ENCODE measurements around the gene MRE11. TPM values are rescaled to one million over a fixed set of nuclear protein-coding genes. Genes with fewer than 3 reads are reported as not detected.

MRE11 gene
- polyA plus RNA-seq, 1 of the 3 experiments (the other 2 are of a cell fraction): 2.8 TPM

- no peak for TF ChIP-seq IRF3 (IDR thresholded peaks at IDR 0.05; ENCODE audit: low read depth, low read length)
- TF ChIP-seq CHD2 (IDR thresholded peaks at IDR 0.05; ENCODE audit: low read length, partially characterized antibody): no peak
- no peak for TF ChIP-seq GABPA (IDR thresholded peaks at IDR 0.05; ENCODE audit: low read depth)
- no peak for TF ChIP-seq CTCF (IDR thresholded peaks at IDR 0.05)
- TF ChIP-seq FOXM1 (IDR thresholded peaks at IDR 0.05; ENCODE audit: low read depth): no peak
These were observed 45.8 kb upstream of the MRE11 start (continued) for GRCh38 chr11:94539420-94539819.

GRCh38 chr11:94537031-94537600, 43.5 kb upstream of the MRE11 start:
- Histone ChIP-seq H3K9me3 (no peaks in the 10 kb centered on the region), H3K79me2 (ENCODE audit: insufficient read depth) (no peaks in the 10 kb centered on the region), H3K27ac (ENCODE audit: low read depth in 2 of 2, low read length in 1 of 2) (no peak overlapping the region), H3K9ac (no peak overlapping the region), H3F3A (replicated peaks; ENCODE audit: insufficient read depth) (no peaks in the 10 kb centered on the region), H3K27me3 (ENCODE audit: insufficient read depth) (no peaks in the 10 kb centered on the region), H3K4me3 (ENCODE audit: low read depth in 2 of 2, low read length in 1 of 2) (no peak overlapping the region), H3K4me2 (no peak overlapping the region), H3K9me2 (no peaks in the 10 kb centered on the region), H3K36me3 (replicated peaks in 1 of 2; ENCODE audit: control insufficient read depth in 1 of 2, insufficient read depth in 2 of 2, low read length in 1 of 2) (no peaks in the 10 kb centered on the region), H3K4me1 (ENCODE audit: control insufficient read depth in 1 of 2, insufficient read depth in 2 of 2, low read depth in 1 of 2, low read length in 1 of 2) (no peaks in the 10 kb centered on the region), H4K20me1 (ENCODE audit: insufficient read depth) (no peaks in the 10 kb centered on the region), H2AFZ (ENCODE audit: low read depth) (no peak overlapping the region)
- no peak for DNase-seq
- no peak for TF ChIP-seq RFX5 (IDR thresholded peaks at IDR 0.05; ENCODE audit: low read length)
- no peak for TF ChIP-seq SIN3A (IDR thresholded peaks at IDR 0.05; ENCODE audit: borderline replicate concordance, low read depth, low read length)
- TF ChIP-seq PBX3 (IDR thresholded peaks at IDR 0.05): no peak
- TF ChIP-seq MEF2A (IDR thresholded peaks at IDR 0.05; ENCODE audit: borderline replicate concordance, low read depth): no peak
- TF ChIP-seq YY1 (IDR thresholded peaks at IDR 0.05; ENCODE audit: low read depth): no peak
- CTCF ChIA-PET: interaction anchor here (1.5 to 2.7 kb wide), 2 partner anchors 11 to 17 kb away, joined by 3 to 8 read pairs; no protein-coding TSS in a partner anchor
- POLR2A ChIA-PET: no interaction called here
- 44% methylated on average over 3 of the region's 3 CpGs for WGBS (ENCODE audit: low lambda C conversion rate)

- ChIA-PET POLR2A (no interaction called here), CTCF (interaction anchor here (1.5 to 2.7 kb wide), 2 partner anchors 11 to 17 kb away, joined by 3 to 8 read pairs; no protein-coding TSS in a partner anchor)
- Histone ChIP-seq H3K4me1 (ENCODE audit: control insufficient read depth in 1 of 2, insufficient read depth in 2 of 2, low read depth in 1 of 2, low read length in 1 of 2) (no peaks in the 10 kb centered on the region), H3K4me2 (no peak overlapping the region), H2AFZ (ENCODE audit: low read depth) (no peak overlapping the region), H3K9me2 (no peaks in the 10 kb centered on the region), H3K79me2 (ENCODE audit: insufficient read depth) (no peaks in the 10 kb centered on the region), H3K4me3 (ENCODE audit: low read depth in 2 of 2, low read length in 1 of 2) (no peak overlapping the region), H3K27me3 (ENCODE audit: insufficient read depth) (no peaks in the 10 kb centered on the region), H4K20me1 (ENCODE audit: insufficient read depth) (no peaks in the 10 kb centered on the region), H3F3A (replicated peaks; ENCODE audit: insufficient read depth) (no peaks in the 10 kb centered on the region), H3K36me3 (replicated peaks in 1 of 2; ENCODE audit: control insufficient read depth in 1 of 2, insufficient read depth in 2 of 2, low read length in 1 of 2) (no peaks in the 10 kb centered on the region), H3K27ac (ENCODE audit: low read depth in 2 of 2, low read length in 1 of 2) (no peak overlapping the region), H3K9me3 (no peaks in the 10 kb centered on the region), H3K9ac (no peak overlapping the region)
- DNase-seq: no peak
- TF ChIP-seq ZBTB33 (IDR thresholded peaks at IDR 0.05; ENCODE audit: borderline replicate concordance, low read depth) (no peak), RAD21 (IDR thresholded peaks at IDR 0.05; ENCODE audit: low read length) (no peak), RFX5 (IDR thresholded peaks at IDR 0.05; ENCODE audit: low read length) (no peak), EZH2phosphoT487 (IDR thresholded peaks at IDR 0.05; ENCODE audit: borderline replicate concordance, low read depth) (no peak), ELF1 (IDR thresholded peaks at IDR 0.05) (no peak), GATA2 (CRISPR knock-in tag; IDR thresholded peaks at IDR 0.05) (no peak), GABPA (IDR thresholded peaks at IDR 0.05; ENCODE audit: low read depth) (no peak), EP300 (IDR thresholded peaks at IDR 0.05; ENCODE audit: borderline replicate concordance in 1 of 2, low read depth in 1 of 2, low read length in 1 of 2) (no peak), SIN3A (IDR thresholded peaks at IDR 0.05; ENCODE audit: borderline replicate concordance, low read depth, low read length) (no peak), USF2 (IDR thresholded peaks at IDR 0.05; ENCODE audit: borderline replicate concordance, low read depth, low read length) (no peak)
These were observed 42.7 kb upstream of the MRE11 start for GRCh38 chr11:94536386-94536785.
